ENCODE results near the gene KCNK3. TPM values are rescaled to one million over a fixed set of nuclear protein-coding genes. Genes with fewer than 3 reads are reported as not detected.

The KCNK3 gene
- total and polyA plus RNA-seq, 2 donors (not counting 1 experiment from before 2014, with no cell fraction given), result not detected

DNA sequence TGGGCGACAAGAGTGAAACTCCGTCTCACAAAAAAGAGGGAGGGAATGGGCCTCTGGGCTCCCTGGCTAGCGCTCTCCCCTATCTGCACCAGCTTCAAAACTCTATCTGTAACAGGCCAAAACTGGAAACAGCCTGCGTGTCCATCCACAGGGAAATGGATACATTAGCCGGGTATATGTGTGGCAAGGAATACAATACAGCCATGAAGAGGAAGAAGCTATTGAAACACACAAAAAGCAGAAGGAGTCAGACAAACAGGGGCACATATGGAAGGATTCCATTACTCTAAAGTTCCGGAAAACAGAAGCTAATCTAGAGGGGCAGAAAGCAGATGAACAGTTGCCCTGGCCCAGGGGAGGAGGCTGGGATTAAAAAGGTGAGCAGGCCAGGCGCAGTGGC, 47.0 kb downstream of the KCNK3 start:
- intact Hi-C loops (cut with micrococcal nuclease), result no loop called here
- no peaks in the 10 kb centered on the region for H4K20me1 ChIP-seq (ENCODE audit: control insufficient read depth, insufficient read depth, low read length, poor library complexity, severe bottlenecking)
- no peaks in the 10 kb centered on the region for H3K4me1 ChIP-seq (ENCODE audit: control insufficient read depth in 2 of 2, insufficient read depth in 2 of 2, low read length in 2 of 2)
- H3K36me3 ChIP-seq (replicated peaks in 1 of 2; ENCODE audit: control extremely low read depth in 1 of 2, control insufficient read depth in 1 of 2, extremely low read depth in 1 of 2, insufficient read depth in 2 of 2, low read length in 1 of 2), result no peaks in the 10 kb centered on the region
- H3K4me3 ChIP-seq (ENCODE audit: control extremely low read depth in 1 of 5, extremely low read depth in 1 of 5, insufficient read depth in 1 of 5, low read depth in 2 of 5, low read length in 4 of 5), result no peak overlapping the region
- CTCF ChIA-PET, result interaction anchor here (1.3 kb wide), 1 partner anchor 9 kb away, joined by 3 read pairs; no protein-coding TSS in a partner anchor
- H3K27me3 ChIP-seq (replicated peaks in 1 of 4; ENCODE audit: control extremely low read depth in 1 of 4, control insufficient read depth in 3 of 4, insufficient read depth in 4 of 4, low read length in 3 of 4), result peaks cover 0 to 3% (median 1%) of the 10 kb centered on the region in 4 experiments
- TF ChIP-seq, protein P1, sequence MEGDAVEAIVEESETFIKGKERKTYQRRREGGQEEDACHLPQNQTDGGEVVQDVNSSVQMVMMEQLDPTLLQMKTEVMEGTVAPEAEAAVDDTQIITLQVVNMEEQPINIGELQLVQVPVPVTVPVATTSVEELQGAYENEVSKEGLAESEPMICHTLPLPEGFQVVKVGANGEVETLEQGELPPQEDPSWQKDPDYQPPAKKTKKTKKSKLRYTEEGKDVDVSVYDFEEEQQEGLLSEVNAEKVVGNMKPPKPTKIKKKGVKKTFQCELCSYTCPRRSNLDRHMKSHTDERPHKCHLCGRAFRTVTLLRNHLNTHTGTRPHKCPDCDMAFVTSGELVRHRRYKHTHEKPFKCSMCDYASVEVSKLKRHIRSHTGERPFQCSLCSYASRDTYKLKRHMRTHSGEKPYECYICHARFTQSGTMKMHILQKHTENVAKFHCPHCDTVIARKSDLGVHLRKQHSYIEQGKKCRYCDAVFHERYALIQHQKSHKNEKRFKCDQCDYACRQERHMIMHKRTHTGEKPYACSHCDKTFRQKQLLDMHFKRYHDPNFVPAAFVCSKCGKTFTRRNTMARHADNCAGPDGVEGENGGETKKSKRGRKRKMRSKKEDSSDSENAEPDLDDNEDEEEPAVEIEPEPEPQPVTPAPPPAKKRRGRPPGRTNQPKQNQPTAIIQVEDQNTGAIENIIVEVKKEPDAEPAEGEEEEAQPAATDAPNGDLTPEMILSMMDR (IDR thresholded peaks at IDR 0.05), result no peak
- no peak for TF ChIP-seq EZH2 (IDR thresholded peaks at IDR 0.05; ENCODE audit: borderline replicate concordance, insufficient read depth, low read depth, low read length, poor library complexity, severe bottlenecking)
- 100% methylated on average over 2 of the region's 7 CpGs for WGBS (ENCODE audit: insufficient coverage)
- ATAC-seq (ENCODE audit: low read depth) (no peak), DNase-seq (no peak)
- no peaks in the 10 kb centered on the region for H3K79me2 ChIP-seq (ENCODE audit: control insufficient read depth, insufficient read depth, low read length)
- H2AFZ ChIP-seq (ENCODE audit: insufficient read depth, low read depth, low read length, poor library complexity, severe bottlenecking), result no peak overlapping the region
- H3K4me2 ChIP-seq (replicated peaks; ENCODE audit: low read depth, low read length, poor library complexity, severe bottlenecking), result no peak overlapping the region
- no peak overlapping the region for H3K27ac Mint-ChIP-seq
- H3K27me3 Mint-ChIP-seq, result peaks cover 17% of the 10 kb centered on the region
- POLR2A ChIA-PET, result interaction anchor here (0.6 kb wide), 1 partner anchor 1383 kb away, joined by 4 read pairs; no protein-coding TSS in a partner anchor
- H3K9ac ChIP-seq (ENCODE audit: low read length), result no peak overlapping the region
- no peak overlapping the region for H3K27ac ChIP-seq (ENCODE audit: low read length in 2 of 2)
- no peak overlapping the region for H3K4me3 Mint-ChIP-seq
- peaks cover 7% of the 10 kb centered on the region for H3K4me1 Mint-ChIP-seq
- H3K9me3 Mint-ChIP-seq (ENCODE audit: insufficient read depth), result no peaks in the 10 kb centered on the region
- H3K9me3 ChIP-seq (ENCODE audit: control extremely low read depth in 1 of 3, control insufficient read depth in 2 of 3, insufficient read depth in 1 of 3, low read length in 2 of 3), result peaks cover 0 to 2% (median 0%) of the 10 kb centered on the region in 3 donors

DNA sequence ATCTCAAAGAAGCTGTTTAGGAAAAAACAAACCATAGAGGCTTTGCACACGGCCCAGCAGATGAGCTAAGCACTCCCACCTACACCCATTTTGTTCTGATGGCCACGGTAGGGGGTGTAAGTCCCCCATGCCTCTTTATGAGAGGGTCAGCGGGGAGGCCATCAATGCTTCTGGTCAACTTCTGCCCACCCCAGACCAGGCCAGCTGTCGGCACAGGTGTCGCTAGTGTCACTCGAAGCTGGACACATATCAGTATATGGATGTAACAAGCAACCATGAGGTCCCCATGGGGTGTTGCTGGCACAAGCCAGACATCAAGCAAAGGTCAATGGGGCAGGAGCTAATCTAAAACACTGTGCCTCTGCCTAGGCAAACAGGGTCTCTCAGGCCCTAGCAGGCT, 47.8 kb downstream of the KCNK3 start:
- H3K79me2 ChIP-seq (ENCODE audit: control insufficient read depth, insufficient read depth, low read length), result no peaks in the 10 kb centered on the region
- no peak overlapping the region for H3K4me3 Mint-ChIP-seq
- TF ChIP-seq, protein P1 (IDR thresholded peaks at IDR 0.05), result no peak
- no peak for TF ChIP-seq EZH2 (IDR thresholded peaks at IDR 0.05; ENCODE audit: borderline replicate concordance, insufficient read depth, low read depth, low read length, poor library complexity, severe bottlenecking)
- H3K27me3 Mint-ChIP-seq, result peaks cover 16% of the 10 kb centered on the region
- no peaks in the 10 kb centered on the region for H4K20me1 ChIP-seq (ENCODE audit: control insufficient read depth, insufficient read depth, low read length, poor library complexity, severe bottlenecking)
- DNase-seq, result no peak
- ChIA-PET POLR2A (no interaction called here), CTCF (interaction anchor here (1.3 kb wide), 1 partner anchor 8 kb away, joined by 3 read pairs; no protein-coding TSS in a partner anchor)
- H3K27ac Mint-ChIP-seq, result no peak overlapping the region
- H3K27ac ChIP-seq (ENCODE audit: low read length in 2 of 2), result no peak overlapping the region
- WGBS (ENCODE audit: insufficient coverage), result 67% methylated on average over 2 of the region's 6 CpGs
- ATAC-seq (ENCODE audit: low read depth), result no peak
- H3K27me3 ChIP-seq (replicated peaks in 1 of 4; ENCODE audit: control extremely low read depth in 1 of 4, control insufficient read depth in 3 of 4, insufficient read depth in 4 of 4, low read length in 3 of 4), result peaks cover 0 to 3% (median 1%) of the 10 kb centered on the region in 4 experiments
- no peak overlapping the region for H3K4me2 ChIP-seq (replicated peaks; ENCODE audit: low read depth, low read length, poor library complexity, severe bottlenecking)
- no peaks in the 10 kb centered on the region for H3K9me3 Mint-ChIP-seq (ENCODE audit: insufficient read depth)
- H3K4me1 Mint-ChIP-seq, result peaks cover 7% of the 10 kb centered on the region
- peaks cover 0 to 2% (median 0%) of the 10 kb centered on the region in 3 donors for H3K9me3 ChIP-seq (ENCODE audit: control extremely low read depth in 1 of 3, control insufficient read depth in 2 of 3, insufficient read depth in 1 of 3, low read length in 2 of 3)
- H2AFZ ChIP-seq (ENCODE audit: insufficient read depth, low read depth, low read length, poor library complexity, severe bottlenecking), result no peak overlapping the region
- H3K4me3 ChIP-seq (ENCODE audit: control extremely low read depth in 1 of 5, extremely low read depth in 1 of 5, insufficient read depth in 1 of 5, low read depth in 2 of 5, low read length in 4 of 5), result no peak overlapping the region
- H3K36me3 ChIP-seq (replicated peaks in 1 of 2; ENCODE audit: control extremely low read depth in 1 of 2, control insufficient read depth in 1 of 2, extremely low read depth in 1 of 2, insufficient read depth in 2 of 2, low read length in 1 of 2), result no peaks in the 10 kb centered on the region
- no peaks in the 10 kb centered on the region for H3K4me1 ChIP-seq (ENCODE audit: control insufficient read depth in 2 of 2, insufficient read depth in 2 of 2, low read length in 2 of 2)
- intact Hi-C loops (cut with micrococcal nuclease), result no loop called here
- H3K9ac ChIP-seq (ENCODE audit: low read length), result no peak overlapping the region

Measured in B cell (primary cell).